HUDEP-2 (cell line): Measurements from ENCODE around the gene ZFHX3.

Source experiments
- DNase-seq, 76 experiments: peaks; one replicate each; lab custom pipeline; 2025; ENCODE audit not compliant: unreplicated experiment in 76 of 76; lab: John Stamatoyannopoulos, UW

ZFHX3 gene

DNA sequence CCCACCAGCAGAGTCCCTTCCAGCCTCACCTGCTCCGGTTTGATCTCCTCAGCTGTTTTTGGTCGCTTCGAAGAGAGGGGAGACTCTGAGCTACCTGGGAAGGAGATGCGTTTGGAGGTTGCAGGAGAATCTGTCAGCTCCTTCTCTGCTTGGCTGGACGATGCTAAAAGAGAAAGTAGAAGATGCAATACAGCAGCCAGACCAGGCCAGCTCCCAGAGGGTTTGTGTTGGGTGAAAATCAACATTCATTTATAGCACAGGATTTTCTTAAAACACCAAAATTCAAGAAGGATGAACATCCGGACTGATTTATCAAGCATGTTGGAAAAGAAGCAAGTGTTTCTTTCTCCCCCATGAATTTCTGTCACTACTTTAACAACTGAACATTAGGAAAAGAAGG, 236.1 kb downstream of the ZFHX3 start:
- DNase-seq = no peak

- DNase-seq = no peak
These were observed 236.7 kb downstream of the ZFHX3 start for GRCh38 chr16:72811188-72811720.

- no peak for DNase-seq
These were observed 237.4 kb downstream of the ZFHX3 start for GRCh38 chr16:72810480-72810879.

DNA sequence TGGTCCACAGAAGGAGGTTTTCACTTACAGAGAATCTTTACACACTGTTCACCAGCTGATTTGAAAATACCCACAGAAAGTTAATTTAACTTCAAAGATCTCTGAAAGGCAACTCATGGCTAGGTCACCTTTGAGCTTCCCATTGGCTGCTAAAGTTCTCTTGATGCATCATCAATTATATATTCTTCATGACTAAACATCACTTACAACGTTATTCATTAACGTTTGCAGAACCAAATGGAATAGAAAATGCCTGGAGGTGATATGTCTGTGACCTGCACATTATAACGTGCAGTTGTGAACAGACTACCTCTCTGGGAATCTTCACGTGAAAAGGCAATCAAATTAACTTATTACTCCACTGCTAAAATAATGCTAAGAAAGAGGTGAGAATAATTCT, 238.5 kb downstream of the ZFHX3 start:
- DNase-seq = no peak

GRCh38 chr16:72808754-72809153, 239.2 kb downstream of the ZFHX3 start:
- DNase-seq = no peak

GRCh38 chr16:72807245-72807644, 240.7 kb downstream of the ZFHX3 start:
- DNase-seq = no peak

DNA sequence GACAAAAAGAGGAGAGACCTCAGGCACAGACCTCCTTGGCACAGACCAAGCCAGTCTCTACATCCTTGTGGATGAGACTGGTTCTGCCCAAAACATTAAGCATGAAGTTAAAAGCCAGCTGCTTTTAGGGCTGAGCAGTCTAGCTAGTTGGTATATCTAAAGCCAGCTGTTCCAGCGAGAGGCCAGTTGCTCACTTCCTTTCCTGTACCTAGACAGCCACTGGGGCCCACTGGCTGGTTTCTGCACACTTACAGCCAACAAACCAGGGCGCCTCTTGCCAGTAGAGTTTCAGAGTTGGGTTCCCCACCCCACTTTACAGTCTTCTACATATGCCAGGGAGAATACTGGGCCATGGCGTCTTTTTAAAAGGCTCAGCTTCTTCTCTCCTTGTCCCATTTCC, 242.4 kb downstream of the ZFHX3 start:
- no peak for DNase-seq

- no peak for DNase-seq
These were observed 247.3 kb downstream of the ZFHX3 start for GRCh38 chr16:72800524-72801161.

DNA sequence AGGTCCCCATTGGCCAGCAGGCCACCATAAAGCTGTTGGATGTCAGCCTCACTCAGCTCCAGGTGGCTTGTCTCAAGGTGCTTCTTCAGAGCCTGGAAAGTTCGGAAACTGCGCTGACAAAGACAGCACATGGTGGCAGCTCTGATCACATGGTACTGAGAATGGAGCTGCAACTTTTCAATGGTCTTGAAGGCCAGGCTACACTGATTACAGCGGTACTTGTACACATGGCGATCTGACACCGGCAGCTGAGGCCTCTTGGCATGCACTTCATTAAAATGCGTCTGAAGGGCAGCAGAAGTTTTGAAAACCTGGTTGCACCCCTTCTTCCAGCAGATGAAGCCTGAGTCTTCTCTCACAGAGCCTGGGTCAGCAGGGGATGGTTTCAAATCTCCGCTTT, 249.7 kb downstream of the ZFHX3 start:
- DNase-seq = no peak

DNA sequence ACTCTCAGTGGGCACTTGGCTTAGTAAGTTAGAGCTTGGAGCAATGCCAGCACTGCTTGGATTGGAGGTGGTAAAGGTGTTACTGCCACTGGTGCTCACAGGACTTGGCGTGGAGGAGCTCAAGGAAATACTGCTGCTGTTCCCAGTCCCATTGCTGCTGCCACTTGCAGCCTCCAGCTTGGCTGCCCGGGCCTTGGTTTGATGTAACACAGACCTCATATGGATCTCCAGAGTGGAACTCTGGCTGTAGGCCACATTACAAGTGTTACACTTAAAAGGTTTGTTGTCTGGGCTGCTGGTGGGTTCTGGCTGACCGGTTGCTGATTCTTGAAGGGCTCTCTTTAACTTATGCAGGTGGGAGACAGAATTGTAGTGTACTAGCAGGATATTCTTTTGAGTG, 250.3 kb downstream of the ZFHX3 start:
- DNase-seq = no peak

- no peak for DNase-seq
These were observed 251.7 kb downstream of the ZFHX3 start for GRCh38 chr16:72796222-72796621.

DNA sequence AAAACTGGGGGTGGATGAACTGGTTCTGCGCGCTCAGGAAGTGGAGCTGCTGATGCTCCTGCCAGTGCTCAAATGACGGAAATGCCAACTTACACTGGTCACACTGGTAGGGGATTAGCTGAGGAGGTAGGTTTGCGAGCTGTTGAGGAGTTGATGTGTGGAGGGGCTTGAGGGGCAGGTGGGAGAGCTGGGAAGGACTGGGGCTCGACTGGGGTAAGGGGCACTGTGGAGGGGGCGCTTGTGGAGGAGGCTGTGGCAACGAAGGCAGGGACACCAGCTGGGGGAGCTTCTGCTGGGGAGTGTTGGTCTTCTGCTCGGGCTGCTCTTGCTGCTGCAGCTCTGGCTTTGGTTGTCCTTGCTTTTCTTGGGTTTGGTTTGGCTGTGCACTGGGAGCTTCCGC, 252.9 kb downstream of the ZFHX3 start:
- DNase-seq = no peak

DNA sequence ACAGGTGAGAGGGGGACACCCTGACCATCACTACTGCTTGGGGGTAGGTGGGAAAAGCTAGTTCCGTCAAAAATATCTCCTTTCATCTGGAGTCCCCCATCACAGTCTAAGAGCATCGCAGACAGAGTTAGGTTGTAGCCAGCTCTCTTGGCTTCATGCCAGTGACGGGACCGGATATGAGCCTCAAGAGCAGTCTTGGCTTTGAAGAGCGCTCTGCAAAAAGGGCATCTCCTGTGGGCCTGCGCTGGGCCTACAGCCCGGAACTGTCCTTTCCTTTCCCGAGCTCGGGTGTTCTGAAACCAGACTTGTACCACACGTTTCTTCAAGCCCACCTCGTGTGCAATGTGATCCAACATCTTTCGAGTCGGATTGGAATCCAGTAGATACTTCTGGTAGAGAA, 253.6 kb downstream of the ZFHX3 start:
- DNase-seq = no peak

DNA sequence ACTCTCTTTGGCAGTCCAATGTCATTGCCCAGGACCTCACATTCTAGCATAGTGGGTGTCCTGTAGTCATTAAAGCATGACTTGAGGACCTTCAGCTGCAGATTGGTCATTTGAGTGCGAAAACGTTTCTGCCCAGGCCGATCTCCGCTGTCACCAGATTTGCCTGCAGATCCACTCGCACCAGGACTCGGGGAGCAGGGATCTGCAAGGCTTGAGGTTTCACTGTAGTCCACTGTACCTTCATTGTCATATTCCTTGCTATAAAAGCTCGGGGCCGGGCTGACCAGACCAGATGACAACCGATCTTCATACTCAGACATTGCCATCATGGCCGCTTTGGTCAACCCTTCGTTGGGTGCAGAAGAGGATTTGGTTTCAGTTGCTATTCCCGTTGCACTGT, 254.2 kb downstream of the ZFHX3 start:
- DNase-seq = no peak

DNA sequence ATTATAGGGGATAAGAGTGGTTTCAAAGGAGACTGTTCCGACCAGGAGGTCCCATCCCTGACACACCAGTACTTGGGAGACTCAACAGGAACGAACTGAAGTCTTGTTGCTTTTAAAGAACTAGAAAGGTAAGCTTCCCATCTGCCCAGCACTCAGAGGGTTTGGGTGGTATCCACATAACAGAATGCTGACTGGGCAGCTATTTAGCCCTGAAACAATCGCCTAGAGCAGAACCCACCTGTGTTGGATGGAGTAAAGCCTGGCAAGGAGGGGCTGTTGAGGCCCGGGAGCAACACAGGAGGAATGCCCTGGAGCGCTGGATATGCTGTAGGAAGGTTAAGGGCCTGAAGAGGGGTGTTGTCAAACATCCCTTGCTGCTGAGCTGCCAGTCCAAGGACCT, 254.9 kb downstream of the ZFHX3 start:
- no peak for DNase-seq

- DNase-seq = no peak
These were observed 256.1 kb downstream of the ZFHX3 start for GRCh38 chr16:72791786-72792185.

GRCh38 chr16:72789921-72790320, 258.0 kb downstream of the ZFHX3 start:
- DNase-seq = no peak

DNA sequence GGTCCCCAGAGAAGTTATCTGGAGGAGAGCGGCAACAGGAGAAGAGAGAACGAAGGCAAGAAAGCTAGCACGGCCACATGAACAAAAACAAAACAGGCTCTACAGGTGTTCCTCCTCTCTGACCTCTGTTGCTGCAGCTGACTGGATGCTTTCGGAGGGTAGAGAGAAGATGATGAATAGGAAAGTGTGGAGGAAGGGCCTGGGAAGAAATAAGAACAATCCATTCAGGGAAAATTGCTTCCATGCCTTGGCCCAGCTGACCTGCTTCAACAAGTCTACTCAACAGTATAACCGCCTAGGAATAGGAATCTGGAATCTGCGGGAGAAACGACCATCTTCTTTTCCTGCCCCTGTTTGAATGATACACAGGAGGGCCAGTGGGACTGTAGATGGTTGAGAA, 258.5 kb downstream of the ZFHX3 start:
- DNase-seq = no peak

DNA sequence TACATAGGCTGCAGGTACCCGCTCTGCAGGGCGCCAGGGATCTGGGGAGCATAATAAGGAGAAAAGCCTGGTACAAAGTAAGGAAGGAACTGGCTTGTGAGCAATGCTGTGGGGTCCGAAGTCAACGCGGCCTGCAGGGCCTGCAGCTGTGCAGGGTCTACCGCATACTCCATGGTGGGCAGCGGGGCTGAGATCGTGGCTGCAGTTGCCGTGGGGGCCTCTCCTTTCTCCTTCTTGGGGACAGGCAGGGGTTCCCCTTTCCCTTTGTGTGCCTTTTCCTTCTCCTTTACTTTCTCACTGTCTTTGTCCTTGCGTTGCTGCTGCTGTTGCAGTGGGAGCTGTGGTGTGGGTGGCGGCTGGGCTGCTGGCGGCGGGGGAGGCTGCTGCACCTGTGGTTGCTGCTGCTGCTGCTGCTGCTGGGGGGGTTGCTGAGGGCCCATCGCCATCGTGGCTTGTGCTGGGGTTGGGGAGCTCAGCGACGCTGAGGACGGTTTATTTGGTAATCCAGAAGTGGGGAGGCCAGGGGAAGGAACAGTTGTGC, 259.6 kb downstream of the ZFHX3 start:
- no peak for DNase-seq

DNA sequence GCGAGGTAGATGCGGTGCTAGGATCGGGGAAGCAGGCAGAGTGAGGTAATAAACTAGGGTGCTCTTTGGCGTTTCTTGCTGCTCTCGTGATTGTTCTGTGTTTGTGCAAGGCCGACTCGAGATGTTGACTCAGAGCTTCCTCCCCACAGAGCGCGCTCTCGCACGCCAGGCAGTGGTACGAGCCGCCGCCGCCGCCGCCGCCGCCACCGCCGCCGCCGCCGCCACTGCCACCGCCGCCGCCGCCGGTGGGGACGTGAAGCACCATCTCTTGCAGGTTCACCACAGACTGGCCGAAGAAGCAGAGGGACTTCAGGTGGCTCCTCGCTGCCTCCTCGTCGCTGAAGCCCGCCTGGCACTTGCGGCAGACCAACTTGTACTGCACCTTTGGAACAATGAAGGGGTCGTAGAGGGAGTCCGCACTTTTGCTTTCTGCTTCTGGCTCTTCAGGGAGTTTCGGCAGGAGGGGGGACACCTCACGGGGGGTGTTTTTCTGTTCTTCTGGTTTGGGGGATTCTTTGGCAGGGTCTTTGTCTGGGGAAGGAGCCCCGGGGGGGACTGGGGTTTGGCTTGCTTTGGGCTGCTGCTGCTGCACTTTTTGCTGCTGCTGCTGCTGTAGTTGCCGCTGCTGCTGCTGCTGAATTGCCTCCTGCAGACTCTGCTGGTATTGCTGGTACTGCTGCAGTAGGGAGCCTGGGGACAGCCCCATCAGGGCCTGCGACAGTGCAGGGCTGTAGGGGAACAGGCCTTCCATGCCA, 260.2 kb downstream of the ZFHX3 start:
- peak in 18 of 76 experiments; percentile 3 to 27 (median 9) for DNase-seq

GRCh38 chr16:72787130-72787513, 260.8 kb downstream of the ZFHX3 start:
- DNase-seq = no peak

- DNase-seq = no peak
These were observed 261.3 kb downstream of the ZFHX3 start for GRCh38 chr16:72786606-72787005.
